ENCODE data around the gene CHST12.

GRCh38 chr7:2487586-2488271 is 84.3 kb downstream of the CHST12 start:
- no peak for TF ChIP-seq CTCF (IDR thresholded peaks at IDR 0.05; ENCODE audit: poor library complexity, severe bottlenecking)
- TF ChIP-seq POLR2AphosphoS5 (IDR thresholded peaks at IDR 0.05): no peak
- no peak for TF ChIP-seq REST (IDR thresholded peaks at IDR 0.05; ENCODE audit: borderline replicate concordance)
- TF ChIP-seq EP300 (conservative IDR thresholded peaks at IDR 0.05; ENCODE audit: poor library complexity, severe bottlenecking): no peak
- no peak for TF ChIP-seq EZH2 (IDR thresholded peaks at IDR 0.05; ENCODE audit: borderline replicate concordance, insufficient read depth, low read length, poor library complexity, severe bottlenecking)
- no peak for TF ChIP-seq RAD21 (conservative IDR thresholded peaks at IDR 0.05)

Measured in neural cell (in vitro differentiated cells).